Stimulated activated CD4-positive, alpha-beta T cell treated with anti-CD3 and anti-CD28 coated beads, Interleukin-15, amount 100 ng/mL, for 24 hours (primary cell): ENCODE measurements around the gene IFI27L2.

ENCODE experiments used
- DNase-seq: peaks from one replicate; pipeline ENCODE4 v3.0.0-alpha.2; 2020

IFI27L2 gene

DNA sequence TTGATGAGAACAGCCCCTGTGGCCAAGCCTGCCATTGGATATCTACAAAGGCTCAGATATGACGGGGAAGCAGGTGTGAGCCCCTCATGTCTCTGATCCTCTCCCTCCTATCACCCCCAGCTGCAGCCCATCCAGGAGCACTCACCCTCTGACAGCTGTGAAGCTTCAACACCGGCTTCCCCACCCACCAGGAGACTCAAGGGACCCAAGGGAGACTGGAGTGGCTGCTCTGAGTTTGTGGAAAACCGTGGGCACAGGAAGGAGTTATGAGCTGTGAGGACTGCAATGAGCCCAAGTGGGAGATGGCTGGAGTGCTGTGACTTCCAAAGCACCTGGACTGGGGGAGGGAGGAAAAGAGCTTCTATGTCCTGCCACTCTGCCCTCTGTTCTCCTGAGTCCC, 7.9 kb downstream of the IFI27L2 start:
- DNase-seq: no peak

DNA sequence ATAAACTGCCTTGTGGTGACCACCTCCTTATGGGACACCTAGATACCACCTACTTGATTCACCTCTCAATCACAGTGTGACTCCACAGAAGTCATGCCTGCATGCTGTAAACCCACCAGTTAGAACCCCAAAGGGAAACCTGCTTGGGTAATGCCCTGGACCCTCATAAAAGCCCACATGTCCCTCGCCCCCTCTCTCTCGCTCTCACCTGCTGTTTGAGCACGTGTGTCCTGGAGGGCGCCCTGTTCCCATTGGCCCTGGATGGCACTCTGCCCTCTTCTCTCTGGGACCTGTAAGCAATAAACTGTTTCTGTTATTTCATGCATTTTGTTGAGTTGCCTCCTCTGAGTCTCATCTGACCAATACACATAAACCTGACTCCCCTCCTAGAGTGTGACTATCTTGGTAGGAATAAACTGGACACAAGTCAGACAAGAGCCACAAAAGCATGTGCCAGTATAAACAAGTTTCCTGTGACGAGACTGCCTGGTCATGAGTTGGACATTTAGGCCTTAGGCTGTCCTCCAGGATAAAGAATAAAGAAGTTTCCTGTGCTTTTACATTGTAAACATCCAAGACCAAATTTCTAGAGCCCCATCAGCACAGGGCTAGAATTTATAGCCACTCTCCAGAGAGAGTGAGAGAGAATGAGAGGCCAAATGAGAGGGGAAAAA, 8.6 kb downstream of the IFI27L2 start:
- DNase-seq: no peak

DNA sequence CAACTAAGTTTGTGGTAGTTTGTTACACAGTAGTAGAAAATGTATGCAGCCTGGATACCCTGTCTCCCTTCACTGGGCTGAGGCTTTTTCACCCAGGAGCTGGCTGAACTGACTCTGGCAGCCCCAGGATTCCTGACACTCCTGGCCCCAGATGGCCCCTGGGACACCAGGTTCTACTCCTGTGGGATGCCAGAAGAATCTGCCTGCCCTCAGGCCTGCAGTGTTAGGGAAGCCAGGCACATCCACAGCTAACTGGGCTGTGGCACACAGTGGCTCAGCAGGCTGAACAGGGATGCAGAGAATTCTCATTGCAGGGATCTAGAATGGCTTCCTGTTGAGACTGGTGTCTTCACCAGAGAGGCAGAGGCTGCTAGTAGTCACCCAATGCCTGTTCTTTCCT, 10.3 kb downstream of the IFI27L2 start:
- no peak for DNase-seq

DNA sequence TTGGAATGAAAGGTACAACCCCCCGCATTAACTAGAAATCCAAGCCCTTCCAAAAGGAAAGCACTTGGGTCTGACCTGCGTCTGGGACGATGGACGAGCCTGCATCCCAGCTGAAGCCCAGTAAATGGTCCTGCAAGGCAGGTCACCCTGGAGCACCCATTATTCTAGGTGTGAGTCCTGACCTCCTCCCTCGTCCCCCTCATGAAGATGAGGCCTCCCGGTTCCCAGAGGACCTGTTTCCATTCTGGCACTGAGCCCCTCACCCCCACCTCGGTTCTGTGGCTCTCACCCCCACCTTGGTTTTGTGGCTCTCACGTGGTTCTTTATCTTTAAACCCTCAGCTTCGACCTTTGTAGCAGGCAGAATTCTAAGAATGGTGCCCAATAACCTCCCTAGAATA, 11.5 kb downstream of the IFI27L2 start:
- DNase-seq: no peak

DNA sequence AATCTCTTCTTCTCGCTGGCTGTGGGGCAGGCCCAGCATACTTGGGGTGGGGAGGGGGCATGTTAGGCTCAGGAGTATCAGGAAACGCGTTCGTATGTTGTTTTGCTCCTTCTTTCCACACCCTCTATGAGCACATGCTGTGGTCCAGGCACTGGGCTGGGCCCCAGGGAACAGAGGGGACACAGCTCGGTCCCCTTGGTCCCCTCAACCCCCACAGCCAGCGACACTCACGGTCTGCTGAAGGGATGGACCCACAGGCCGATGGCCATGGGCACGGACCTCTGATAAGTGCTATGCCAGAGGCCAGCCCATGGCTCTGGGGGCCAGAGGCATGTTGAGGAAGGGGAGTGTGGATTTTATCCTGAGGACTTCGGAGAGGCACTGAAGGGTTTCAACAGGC, 12.7 kb downstream of the IFI27L2 start:
- DNase-seq: no peak

DNA sequence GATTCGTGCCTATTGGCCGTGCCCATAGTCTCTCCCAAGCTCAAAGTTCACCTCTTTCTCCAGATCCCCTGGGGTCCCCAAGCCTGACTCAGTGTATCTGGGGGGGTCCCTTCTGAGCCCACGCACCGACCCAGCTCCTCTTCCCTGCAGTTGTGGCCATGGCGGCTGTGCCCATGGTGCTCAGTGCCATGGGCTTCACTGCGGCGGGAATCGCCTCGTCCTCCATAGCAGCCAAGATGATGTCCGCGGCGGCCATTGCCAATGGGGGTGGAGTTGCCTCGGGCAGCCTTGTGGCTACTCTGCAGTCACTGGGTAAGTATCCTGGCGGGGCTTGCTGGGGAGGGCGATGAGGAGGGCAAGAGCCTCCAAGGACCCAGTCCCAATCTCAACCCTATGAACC, 13.8 kb downstream of the IFI27L2 start:
- no peak for DNase-seq

DNA sequence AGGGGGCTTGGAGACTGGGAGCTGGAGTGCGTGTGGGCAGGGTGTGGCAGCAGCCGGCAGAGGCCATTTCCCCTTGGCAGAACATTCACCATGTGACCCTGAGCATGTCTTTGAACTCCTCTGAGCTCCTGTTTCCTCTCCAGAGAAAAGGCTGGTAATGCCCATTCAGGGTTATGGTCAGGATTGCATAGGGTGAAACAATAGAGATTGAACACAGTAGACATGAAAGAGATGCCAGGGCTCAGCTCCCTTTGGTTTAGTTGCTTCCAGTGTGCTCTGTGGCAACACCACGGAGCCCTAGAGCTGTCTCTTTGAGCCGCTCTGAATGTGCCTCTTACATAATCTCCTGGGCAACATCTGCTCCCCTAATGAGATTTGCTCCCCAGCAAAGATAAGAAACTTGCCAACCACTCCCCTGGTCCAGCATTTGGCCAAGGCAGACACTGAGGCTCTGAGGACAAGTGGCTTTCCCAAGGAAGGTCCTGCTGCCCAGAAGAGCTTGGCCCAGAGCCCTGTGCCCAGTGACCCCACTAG, 14.3 kb downstream of the IFI27L2 start:
- DNase-seq: no peak

DNA sequence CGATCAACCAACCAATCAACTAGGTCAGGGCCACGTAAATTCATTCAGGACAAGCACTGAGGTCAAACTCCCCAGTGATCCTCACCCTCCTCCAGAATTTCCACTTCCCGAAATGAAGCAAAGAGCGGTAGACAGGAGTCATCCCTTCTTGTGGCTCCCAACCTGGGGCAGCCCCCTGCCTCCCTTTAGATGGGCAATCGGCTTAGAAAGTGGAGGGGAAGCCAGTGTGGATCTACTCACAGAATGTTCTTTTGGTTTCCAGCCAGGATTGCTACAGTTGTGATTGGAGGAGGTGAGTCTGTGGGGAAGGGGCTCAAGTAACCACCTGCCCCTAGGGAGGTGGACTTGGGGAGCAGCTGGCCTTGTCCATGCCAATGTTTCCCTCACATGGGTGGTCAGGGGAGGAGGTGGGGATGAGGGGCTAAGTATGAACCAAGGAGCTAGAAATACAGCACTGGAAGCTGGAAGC, 14.8 kb downstream of the IFI27L2 start:
- DNase-seq: no peak

DNA sequence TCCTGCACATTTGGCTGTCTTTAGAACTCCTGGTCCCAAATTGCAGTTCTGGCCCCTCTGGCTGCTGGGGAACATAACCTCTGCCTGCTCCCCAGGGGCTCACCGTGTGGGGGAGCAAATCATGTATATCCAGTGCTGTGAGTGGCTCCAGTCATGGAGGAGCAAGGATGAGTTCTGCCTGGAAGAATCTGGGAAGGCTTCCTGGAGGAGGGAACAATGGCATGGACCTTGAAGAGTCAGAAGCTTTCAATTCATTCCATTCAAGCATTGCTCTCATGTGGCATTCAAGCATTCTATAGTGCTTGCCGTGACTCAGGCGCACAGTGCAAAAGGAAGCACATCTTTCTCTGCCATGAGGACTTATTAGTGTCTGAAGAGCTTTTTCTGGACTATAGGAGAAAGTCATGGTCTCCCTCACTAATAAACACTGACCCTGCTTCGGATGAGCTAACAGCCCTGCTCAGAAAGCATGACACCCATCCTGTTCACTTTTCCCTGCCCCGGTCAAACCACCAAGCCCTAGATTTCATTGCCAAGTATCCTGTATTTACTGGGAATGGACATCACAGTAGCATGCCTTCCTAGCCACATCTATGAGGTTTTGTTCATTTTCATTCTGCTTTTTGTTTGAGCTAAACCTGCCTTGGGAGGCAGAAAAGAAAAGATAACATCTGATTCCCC, 15.4 kb downstream of the IFI27L2 start:
- no peak for DNase-seq

DNA sequence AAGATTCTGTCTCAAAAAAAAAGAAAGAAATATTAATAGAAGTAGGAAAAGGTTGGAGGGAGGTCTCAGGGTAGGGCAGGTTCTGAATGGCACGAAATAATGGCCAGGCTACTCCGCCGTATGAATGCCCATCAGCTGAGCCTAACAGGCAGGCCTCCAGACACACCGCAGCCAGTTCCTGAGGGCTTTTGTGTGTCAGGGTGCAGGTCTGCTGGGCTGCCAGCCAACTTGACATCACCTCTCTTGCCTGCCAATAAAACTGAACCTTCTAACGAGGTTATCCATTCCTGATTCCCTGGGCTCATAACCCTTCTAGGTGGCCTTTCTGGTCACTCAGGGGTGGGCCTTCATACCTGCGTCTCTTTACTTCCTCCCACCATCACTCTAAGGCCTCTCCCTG, 15.9 kb downstream of the IFI27L2 start:
- DNase-seq: no peak

DNA sequence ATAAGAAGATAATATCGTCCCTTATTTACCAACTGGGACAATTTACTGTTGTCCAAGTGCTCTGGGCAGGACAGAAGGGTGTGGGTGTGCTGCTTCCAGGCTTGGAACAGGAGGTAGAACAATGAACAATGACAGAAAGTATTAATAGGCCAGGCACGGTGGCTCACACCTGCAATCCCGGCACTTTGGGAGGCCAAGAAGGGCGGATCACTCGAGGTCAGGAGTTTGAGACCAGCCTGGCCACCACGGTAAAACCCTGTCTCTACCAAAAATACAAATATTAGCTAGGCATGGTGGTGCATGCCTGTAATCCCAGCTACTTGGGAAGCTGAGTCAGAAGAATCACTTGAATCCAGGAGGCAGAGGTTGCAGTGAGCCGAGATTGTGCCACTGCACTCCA, 16.3 kb downstream of the IFI27L2 start:
- DNase-seq: no peak

DNA sequence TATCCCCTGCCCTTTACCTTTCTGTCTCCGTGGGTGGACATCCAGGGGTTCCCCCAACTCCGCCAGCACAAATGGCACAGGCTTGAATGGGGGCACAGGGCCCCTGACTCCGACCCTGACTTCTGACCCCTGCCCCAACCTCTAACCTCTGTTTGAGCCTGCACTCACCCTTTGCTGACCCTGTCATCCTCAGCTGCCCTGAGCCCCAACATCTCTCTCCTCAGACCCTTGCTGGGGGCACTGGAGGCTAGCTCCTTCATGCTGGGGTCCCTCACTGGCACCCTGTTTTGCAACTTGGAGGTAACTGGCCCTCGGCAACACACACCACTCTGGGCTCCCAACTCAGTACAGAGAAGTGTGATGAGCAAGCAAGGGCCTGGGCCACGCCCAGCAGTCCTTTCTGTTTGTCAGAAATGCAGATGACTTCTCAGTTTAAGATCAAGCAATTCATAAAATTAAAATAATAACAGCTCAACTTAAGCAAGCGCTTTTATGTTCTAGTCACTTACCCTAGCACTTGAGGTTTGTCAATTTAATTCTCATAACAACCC, 16.8 kb downstream of the IFI27L2 start:
- no peak for DNase-seq

DNA sequence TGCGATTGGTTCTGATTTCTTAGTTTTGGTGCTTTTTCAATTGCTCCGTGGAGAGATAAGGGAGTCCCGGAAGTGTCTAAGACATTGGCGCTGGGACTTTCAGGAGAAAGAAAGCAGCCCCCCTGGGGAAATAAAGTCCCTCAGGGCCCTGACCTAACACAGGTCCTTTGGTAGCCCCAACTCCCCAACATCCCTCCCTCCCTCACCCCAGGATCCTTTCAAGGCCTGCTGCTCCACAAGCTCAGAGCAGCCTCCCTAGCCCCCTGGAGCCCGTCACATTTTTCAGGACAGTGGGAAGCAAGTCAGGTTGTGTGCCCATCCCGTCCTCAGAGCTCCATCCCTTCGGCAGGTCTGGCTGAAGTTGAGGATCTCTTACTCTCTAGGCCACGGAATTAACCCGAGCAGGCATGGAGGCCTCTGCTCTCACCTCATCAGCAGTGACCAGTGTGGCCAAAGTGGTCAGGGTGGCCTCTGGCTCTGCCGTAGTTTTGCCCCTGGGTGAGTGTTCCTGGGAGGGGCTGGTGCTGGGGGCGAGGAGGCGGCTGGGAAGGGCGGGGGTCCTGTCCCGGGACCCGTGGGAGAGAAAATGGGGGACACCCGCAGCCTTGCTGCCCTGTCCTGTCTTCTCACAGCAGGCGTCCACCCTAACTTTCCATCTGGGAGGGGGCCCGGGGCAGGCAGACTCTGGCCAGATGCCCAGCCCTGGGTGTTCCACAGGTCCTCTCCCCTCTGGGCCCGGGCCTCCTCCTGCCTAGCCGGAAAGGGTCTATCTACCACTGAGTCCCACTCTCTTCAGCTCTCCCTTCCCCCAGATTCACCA, 17.9 kb downstream of the IFI27L2 start:
- no peak for DNase-seq

DNA sequence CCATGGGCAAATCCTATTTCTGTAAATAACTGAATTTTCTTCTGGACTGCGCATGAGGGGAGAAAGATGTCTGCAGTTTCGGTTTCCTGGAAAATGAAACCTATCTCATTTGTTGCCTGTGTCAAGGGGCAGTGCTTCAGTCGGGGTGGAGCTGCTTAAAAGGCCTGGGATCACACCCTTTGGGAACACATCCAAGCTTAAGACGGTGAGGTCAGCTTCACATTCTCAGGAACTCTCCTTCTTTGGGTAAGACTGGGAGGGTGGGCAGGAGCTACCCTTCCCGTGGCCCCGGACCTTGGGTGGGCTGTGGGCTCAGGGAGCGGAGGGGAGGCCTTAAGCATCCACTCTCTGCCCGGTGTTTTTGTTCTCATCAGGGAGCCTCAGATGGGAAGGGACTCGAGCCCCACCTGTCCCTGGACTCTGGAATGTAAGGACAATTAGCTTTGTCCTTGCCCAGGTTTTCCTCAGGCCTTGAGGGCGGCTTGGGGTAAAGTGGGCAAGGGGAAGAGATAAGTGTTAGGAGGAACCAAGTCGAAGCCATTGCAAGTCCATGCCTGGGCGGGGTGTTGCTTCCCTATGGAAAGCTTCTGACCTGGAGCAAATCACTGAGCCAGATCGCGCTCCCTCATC, 18.7 kb downstream of the IFI27L2 start, which contains the start of gene IFI27:
TSS of gene IFI27 (plus strand) at position 185 of the 630 bp plus-strand sequence.
- DNase-seq: no peak

DNA sequence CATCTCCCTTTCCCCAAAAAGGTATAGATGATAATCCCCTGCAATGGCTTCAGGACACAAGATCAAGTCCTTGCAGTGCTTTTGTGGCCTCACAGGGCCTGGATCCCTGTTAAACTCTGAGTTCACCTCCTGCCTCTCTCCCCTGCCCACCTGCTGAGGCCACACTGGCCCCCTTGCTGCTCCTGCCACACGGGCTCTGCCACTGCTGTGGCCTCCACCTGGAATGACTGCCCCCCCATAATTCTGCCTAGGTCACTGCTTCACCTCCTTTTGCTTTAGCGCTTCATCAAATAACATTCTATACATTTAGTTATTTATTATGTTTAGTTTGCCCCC, 19.5 kb downstream of the IFI27L2 start:
- DNase-seq: no peak

DNA sequence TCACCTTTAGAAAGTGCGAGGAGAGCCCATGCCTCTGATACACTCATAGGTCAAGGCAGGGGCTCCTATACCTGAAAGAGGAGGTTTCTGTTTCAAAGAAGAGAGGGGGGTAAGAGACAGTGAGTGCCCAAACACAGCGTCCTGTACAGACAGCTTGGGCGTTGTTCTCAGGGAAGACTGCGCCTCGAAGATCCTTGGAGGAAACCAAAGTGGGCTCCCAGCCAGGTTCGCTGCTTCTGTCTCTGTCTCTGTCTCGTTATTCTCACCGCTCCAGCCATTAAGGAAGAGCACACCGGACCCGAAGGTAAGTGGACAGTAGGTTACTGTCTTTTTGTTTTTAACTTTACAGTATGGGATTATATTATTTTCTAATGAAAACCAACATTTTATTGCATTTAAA, 24.7 kb downstream of the IFI27L2 start:
- no peak for DNase-seq

DNA sequence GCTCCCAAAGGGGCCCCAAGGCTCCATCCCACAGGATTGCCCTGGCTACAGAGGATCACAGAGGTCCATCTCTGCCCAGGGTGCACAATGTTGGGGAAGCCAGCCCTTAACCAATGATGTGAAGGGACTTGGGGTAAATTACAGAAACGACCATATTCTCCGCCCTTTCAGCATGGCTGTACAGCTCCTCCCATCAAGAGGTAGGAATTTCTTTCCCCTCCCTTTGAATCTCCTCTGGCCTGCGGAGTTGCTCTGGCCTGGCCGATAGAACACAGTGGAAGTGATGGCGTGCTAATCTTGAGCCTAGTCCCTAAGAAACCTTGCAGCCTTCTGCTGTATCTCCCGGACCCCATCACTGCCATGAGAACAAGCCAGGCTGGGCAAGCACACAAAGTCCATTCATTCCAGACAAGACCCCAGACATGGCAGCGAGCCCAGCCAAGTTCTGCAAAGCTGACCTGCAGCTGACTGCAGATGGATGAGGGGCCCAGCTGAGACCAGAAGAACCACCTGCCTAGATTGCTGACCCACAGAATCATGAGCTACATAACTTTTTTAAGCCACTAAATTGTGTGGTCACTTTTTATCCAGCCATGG, 25.8 kb downstream of the IFI27L2 start:
- DNase-seq: no peak

DNA sequence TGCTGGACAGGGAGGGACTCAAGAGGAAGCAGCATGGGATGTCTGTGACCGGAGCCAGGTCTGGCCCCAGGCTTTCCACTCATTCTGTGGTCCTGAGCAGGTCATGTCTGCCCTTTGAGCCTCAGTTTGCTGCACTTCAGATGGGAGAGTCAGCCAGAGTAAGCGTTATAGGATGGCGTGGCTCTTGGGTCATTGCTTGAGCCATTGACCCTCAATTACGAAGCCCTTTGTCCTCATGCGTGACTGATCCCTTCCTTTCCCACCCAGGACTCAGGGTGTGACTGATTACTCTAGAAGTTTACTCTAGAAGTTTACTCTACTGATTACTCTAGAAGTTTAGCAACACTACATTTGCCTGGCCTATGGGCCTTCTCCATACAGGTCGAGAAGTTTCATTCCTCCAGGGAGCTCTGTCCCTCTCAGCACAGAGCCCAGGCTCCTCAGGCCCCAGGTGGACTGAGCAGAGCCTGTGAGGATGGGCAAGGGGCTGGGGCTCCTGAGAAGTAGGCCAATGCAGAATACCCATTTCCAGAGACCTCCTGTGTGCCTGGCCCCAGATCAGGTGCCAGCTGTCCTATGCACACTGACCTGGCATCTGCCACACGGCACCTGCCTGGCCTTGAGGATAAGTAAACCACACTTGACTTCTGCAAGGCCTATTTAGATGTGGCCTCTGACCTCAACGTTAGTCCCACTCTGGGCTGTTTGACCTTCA, 26.5 kb downstream of the IFI27L2 start:
- DNase-seq: no peak

DNA sequence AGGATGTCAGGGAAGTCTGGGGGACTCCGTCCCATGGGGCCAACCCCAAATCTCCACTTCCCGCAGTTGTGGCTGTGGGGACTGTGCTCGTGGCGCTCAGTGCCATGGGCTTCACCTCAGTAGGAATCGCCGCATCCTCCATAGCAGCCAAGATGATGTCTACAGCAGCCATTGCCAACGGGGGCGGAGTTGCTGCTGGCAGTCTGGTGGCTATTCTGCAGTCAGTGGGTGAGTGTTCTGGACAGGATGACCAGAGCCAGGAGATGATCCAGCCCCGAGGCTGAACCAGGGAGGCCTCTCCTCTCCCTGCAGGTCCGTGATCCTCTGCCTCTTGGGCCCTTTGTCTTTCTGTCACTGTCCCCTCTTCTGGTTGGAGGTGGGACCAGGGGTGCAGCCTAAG, 27.7 kb downstream of the IFI27L2 start:
- DNase-seq: no peak

DNA sequence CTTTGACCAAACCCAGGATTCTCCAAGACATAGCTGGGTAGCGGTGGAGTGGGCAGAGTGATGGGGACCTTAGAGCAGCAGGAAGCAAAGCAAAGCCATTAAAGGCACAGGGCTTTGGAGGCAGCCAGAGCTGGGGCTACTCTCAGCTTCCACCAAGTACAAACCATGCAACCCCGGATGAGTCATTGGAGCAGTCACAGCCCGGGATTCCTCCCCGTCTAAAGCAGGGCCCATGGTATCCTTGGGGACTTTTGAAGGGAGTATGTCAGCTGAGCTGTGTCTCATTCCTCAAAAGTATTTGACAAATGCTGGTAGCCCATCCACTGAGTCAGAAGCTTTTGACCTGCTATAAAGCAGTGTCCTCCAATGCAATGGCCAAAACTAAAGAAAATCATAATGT, 28.6 kb downstream of the IFI27L2 start:
- no peak for DNase-seq

DNA sequence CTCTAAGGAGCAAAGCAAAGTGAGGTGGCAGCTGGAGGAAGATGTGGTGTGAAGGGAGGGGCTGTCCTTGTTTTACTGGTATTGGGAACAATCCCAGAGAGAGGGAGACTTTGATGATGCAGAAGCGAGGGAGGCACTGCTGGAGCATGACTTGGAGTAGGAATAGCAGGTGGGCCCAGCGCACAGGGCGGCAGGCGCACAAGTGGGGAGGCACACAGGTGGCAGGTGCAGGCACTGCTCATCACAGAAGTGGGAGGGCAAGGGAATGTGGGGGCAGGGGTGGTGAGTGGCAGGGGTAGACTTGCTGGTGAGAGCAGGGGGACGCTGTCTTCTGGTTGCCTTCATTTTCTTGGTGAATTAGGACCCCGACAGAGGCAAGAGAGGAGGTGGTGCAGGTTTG, 30.4 kb downstream of the IFI27L2 start:
- no peak for DNase-seq
